ENCODE results near the gene NDUFA3. TPM values are rescaled to one million over a fixed set of nuclear protein-coding genes. Genes with fewer than 3 reads are reported as not detected.

Gene NDUFA3
- total RNA-seq = 10 to 100 TPM in 1 of 4 donors, 1 to 10 TPM in 2, not detected in 1; 4.7 to 65.8 (median 5.5) TPM

DNA sequence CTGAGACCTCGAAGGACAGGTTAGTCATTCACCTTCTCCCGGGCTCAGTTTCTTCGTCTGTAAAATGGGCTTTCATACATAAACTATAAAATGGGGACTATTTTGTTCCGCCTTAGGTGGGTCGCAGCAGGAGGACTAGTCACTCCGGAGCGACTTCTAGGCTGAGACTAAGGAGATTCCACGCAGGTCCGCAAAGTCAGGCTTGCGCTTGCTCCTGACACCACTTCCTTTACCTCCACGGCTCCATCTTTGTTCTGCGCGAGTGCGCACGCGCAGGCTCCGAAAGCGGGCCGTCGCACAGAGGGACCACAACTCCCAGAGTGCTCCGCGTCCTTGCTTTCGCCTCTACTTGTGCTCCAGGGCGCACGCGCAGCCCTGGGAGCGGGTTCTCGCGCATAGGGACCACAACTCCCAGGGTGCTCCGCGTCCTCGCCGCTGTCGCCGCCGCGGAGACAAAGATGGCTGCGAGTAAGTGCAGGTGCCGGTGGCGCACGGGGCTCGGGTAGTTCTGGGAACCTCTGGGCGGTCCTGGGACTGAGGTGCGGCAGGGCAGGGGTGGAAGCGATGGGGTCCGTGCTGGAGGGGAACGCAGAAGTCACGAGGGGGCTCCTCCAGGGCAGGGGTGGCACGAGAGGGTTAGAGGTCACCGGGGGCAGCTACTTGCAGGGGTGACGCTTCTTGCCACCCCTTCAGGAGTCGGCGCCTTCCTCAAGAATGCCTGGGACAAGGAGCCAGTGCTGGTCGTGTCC is at the start of gene NDUFA3:
TSS of gene NDUFA3 (plus strand) at position 435 of the 749 bp plus-strand sequence. CDS start at position 459, 24 bp downstream.
- no peaks in the 10 kb centered on the region for H3K27me3 ChIP-seq
- H3K36me3 ChIP-seq = no peaks in the 10 kb centered on the region
- peak within 1 kb of the TSS; percentile 93 to 98 for H3K4me3 ChIP-seq
- H3K9me3 ChIP-seq = no peaks in the 10 kb centered on the region
- TF ChIP-seq, protein P1, sequence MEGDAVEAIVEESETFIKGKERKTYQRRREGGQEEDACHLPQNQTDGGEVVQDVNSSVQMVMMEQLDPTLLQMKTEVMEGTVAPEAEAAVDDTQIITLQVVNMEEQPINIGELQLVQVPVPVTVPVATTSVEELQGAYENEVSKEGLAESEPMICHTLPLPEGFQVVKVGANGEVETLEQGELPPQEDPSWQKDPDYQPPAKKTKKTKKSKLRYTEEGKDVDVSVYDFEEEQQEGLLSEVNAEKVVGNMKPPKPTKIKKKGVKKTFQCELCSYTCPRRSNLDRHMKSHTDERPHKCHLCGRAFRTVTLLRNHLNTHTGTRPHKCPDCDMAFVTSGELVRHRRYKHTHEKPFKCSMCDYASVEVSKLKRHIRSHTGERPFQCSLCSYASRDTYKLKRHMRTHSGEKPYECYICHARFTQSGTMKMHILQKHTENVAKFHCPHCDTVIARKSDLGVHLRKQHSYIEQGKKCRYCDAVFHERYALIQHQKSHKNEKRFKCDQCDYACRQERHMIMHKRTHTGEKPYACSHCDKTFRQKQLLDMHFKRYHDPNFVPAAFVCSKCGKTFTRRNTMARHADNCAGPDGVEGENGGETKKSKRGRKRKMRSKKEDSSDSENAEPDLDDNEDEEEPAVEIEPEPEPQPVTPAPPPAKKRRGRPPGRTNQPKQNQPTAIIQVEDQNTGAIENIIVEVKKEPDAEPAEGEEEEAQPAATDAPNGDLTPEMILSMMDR (IDR thresholded peaks at IDR 0.05) = peak in 1 of 4 experiments; percentile 38
- TF ChIP-seq POLR2A (IDR thresholded peaks at IDR 0.05) = peak; percentile 13 to 65
- DNase-seq = peak; percentile 97
- H3K4me1 ChIP-seq = peaks cover 0 to 7% of the 10 kb centered on the region in 2 donors
- H3K27ac ChIP-seq = peak within 1 kb of the TSS; percentile 60 to 70
- intact Hi-C loops (cut with DNase I; ENCODE audit: low total_unique reads) = no loop called here

DNA sequence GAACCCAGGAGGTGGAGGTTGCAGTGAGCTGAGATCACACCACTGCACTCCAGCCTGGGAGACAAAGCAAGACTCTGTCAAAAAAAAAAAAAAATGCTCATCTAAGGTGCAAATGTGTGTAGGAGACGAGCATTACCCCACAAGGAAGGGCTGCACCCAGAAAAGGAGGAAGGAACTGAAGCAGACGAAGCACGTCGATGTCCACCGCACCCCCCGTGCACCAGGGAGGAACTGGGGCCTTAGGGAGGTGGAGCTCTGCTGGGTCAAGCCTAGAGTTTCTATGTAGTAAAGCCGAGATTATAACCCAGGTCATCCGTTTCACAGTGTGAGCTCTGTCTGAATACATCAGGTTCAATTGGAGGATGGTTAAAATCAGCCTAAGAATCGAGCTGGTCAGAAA is 40.0 kb upstream of the NDUFA3 start:
- TF ChIP-seq, protein P1 (IDR thresholded peaks at IDR 0.05) = no peak
- TF ChIP-seq POLR2A (IDR thresholded peaks at IDR 0.05) = no peak
- intact Hi-C loops (cut with DNase I; ENCODE audit: low total_unique reads) = no loop called here
- Histone ChIP-seq H3K27ac (no peak overlapping the region), H3K27me3 (no peaks in the 10 kb centered on the region), H3K4me1 (no peaks in the 10 kb centered on the region), H3K4me3 (no peak overlapping the region), H3K36me3 (no peaks in the 10 kb centered on the region), H3K9me3 (no peaks in the 10 kb centered on the region)
- no peak for DNase-seq

DNA sequence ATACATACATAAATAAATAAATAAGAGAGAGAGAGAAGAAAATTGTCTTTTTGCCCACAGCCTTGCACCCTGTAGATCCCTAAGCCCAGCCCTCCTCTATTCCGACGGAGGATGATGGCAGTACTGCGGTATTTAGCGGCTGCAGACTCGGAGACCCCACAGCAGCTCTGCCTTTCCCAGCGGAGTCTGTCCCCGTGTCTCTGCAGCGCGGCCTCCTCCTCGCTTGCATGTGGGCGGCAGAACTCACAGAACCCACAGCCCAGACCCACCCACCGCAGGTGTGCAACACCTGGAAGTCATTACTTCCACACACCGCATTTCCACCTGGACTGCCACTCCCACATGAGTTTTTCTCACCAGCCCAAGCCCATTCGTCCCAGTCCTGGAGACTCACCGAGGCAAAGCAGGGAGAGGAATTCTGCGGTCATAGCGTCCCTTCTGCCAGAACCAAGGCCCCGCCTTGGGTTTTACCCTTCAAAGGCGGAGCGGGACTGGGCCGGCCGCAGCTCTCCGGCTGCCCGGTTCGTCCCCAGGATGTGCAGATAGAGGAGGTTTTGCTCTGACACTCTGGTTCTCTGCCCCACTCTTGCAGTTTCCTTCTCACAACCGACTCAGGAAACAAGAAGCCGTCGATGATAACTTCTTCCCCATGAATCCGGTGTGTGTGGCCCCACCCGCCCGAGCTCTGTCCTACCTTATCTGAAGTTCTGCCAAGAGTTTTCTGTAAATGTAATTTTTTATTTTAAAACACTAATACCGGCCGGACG is 39.1 kb upstream of the NDUFA3 start, which contains the start of gene VSTM1:
TSS of gene VSTM1 (minus strand) at position 548 of the 767 bp plus-strand sequence. CDS start at position 428, 120 bp downstream.
- Histone ChIP-seq H3K36me3 (no peaks in the 10 kb centered on the region), H3K4me1 (no peaks in the 10 kb centered on the region), H3K27ac (no peak within 1 kb of the TSS), H3K4me3 (no peak within 1 kb of the TSS), H3K27me3 (no peaks in the 10 kb centered on the region), H3K9me3 (no peaks in the 10 kb centered on the region)
- intact Hi-C loops (cut with DNase I; ENCODE audit: low total_unique reads) = no loop called here
- TF ChIP-seq, protein P1 (IDR thresholded peaks at IDR 0.05) = no peak
- TF ChIP-seq POLR2A (IDR thresholded peaks at IDR 0.05) = no peak
- DNase-seq = no peak

DNA sequence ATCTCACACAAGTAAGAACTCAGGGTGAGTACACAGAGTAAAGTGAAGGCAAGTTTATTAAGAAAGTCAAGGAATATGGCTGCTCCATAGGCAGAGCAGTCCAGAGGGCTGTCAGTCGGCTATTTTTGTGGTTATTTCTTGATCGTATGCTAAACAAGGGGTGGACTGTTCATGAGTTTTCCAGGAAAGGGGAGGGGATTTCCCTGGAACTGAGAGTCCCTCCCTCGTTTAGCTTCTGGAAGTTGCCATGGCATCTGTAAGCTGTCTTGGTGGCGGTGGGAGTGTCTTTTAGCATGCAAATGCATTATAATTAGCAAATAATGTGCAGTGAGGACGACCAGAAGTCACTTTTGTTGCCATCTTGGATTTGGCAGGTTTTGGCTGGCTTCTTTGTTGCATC is 33.2 kb upstream of the NDUFA3 start:
- Histone ChIP-seq H3K4me3 (no peak overlapping the region), H3K27me3 (no peaks in the 10 kb centered on the region)
- intact Hi-C loops (cut with DNase I; ENCODE audit: low total_unique reads) = no loop called here

More for the DNA sequence above, 33.2 kb upstream of the NDUFA3 start:
- no peak for DNase-seq
- no peaks in the 10 kb centered on the region for H3K9me3 ChIP-seq
- H3K27ac ChIP-seq = no peak overlapping the region
- TF ChIP-seq, protein P1 (IDR thresholded peaks at IDR 0.05) = no peak
- TF ChIP-seq POLR2A (IDR thresholded peaks at IDR 0.05) = no peak
- no peaks in the 10 kb centered on the region for H3K36me3 ChIP-seq
- no peaks in the 10 kb centered on the region for H3K4me1 ChIP-seq

All from uterus (tissue), 4 donors.